HPDE6-E6E7 (cell line): ENCODE measurements around the gene ZNF853.
"Not testable (repeated sequence)": the region's sequence is repeated elsewhere in the genome, so short reads cannot be mapped to it uniquely, and the experiment has no call there.

Source experiments
- DNase-seq: peaks from one replicate; pipeline ENCODE4 v3.0.0; 2011; ENCODE audit warnings: missing footprints; ENCODE audit errors: extremely low spot score

The ZNF853 gene

DNA sequence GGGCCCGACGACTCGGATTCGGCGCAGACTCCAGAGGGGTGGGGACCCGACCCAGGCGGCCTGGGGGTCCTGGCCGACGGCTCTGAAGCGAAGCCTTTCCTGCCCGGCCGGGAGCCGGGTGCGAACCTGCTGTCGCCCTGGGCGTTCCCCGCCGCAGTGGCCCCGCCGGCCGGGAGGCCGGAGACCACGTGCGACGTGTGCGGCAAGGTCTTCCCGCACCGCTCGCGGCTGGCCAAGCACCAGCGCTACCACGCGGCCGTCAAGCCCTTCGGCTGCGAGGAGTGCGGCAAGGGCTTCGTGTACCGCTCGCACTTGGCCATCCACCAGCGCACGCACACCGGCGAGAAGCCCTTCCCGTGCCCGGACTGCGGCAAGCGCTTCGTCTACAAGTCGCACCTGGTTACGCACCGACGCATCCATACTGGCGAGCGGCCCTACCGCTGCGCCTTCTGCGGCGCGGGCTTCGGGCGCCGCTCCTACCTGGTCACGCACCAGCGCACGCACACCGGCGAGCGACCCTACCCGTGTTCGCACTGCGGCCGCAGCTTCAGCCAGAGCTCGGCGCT, 37.1 kb downstream of the ZNF853 start:
- DNase-seq = no peak

DNA sequence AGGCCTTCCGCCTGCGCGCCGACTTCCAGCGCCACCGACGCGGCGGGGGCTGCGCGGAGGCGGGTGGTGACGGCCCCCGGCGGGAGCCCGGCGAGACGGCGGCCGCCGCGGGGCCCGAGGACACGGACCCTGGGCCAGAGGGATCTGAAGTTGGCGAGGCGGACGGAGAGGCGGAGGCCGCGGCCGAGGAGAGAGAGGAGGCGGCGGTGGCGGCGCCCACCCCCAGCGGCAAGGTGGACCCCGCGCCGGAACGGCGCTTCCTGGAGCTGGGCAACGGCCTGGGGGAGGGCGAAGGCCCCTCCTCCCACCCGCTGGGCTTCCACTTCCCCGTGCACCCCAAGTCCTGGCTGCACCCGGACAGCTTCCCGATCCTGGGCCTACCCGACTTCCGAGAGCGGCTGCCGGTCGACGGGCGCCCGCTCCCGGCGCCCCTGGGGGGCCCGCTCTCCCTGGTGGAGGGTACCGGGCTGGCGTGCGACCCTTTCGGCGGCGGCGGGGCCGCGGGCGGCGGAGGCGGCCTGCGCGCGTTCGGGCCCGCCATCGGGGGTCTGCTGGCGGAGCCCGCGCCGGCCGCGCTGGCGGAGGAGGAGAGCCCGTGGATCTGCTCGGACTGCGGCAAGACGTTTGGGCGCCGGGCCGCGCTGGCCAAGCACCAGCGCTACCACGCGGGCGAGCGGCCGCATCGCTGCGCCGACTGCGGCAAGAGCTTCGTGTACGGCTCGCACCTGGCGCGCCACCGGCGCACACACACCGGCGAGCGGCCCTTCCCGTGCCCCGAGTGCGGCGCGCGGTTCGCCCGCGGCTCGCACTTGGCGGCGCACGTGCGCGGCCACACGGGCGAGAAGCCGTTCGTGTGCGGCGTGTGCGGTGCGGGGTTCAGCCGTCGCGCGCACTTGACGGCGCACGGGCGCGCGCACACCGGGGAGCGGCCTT, 37.9 kb downstream of the ZNF853 start:
- no peak for DNase-seq

DNA sequence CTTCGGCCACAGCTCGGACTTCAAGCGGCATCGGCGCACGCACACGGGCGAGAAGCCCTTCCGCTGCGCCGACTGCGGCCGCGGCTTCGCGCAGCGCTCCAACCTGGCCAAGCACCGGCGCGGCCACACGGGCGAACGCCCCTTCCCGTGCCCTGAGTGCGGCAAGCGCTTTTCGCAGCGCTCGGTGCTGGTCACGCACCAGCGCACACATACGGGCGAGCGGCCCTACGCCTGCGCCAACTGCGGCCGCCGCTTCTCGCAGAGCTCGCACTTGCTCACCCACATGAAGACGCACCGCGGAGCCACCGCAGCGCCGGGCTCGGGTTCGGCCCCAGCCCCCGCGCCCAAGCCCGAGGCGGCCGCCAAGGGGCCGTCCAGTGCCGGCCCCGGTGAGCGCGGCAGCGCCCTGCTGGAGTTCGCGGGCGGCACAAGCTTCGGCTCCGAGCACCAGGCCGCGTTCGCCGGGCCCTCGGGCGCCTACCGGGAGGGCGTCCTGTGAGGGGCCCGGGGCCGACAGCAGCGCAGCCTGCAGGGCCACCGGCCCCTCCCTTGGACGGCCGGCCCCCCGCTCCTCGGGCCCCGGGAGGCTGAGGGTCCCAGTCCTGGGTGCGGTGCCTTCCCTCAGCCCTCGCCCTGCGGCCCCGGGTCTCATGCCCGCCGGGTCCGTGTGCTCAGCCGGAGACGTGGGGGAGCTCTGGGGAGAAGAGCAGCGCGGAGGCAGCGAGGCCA, 38.9 kb downstream of the ZNF853 start:
- no peak for DNase-seq

DNA sequence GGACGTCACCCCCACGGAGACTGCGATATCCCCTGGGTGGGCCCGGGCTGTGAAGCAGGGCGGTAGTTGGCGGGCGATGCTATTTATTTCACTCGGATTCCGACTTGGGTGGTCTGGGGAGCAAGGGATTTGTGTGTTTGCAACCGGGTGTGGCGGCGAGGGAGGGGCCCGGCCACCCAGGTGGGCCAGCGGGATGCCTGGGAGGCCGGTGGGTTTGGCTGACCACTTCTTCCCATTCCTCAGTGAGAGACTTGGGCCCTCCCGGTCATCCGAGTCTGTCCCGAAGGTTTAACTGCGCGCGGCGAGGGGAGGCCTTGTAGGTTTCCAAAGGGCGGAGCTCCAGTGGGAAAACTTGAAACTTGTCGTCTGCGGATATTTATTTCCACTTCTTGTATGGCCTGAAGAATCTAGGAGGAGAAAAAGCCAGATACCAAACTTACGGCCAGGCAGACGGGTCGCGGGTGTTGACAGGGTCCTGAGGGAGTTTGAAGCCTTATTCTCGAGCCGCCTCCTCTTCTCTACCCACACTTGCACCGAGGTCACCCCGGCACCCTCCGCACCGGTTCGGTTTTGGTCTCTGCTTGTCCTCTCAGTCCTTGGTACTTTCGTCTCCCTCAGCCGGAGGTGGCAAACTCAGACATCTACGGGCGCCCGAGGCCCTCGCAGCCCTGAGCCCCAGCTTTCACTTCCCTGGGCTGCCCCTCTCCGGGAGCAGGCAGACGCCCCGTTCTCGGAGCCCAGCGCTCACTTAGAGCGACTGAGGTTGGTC, 39.6 kb downstream of the ZNF853 start:
- no peak for DNase-seq

DNA sequence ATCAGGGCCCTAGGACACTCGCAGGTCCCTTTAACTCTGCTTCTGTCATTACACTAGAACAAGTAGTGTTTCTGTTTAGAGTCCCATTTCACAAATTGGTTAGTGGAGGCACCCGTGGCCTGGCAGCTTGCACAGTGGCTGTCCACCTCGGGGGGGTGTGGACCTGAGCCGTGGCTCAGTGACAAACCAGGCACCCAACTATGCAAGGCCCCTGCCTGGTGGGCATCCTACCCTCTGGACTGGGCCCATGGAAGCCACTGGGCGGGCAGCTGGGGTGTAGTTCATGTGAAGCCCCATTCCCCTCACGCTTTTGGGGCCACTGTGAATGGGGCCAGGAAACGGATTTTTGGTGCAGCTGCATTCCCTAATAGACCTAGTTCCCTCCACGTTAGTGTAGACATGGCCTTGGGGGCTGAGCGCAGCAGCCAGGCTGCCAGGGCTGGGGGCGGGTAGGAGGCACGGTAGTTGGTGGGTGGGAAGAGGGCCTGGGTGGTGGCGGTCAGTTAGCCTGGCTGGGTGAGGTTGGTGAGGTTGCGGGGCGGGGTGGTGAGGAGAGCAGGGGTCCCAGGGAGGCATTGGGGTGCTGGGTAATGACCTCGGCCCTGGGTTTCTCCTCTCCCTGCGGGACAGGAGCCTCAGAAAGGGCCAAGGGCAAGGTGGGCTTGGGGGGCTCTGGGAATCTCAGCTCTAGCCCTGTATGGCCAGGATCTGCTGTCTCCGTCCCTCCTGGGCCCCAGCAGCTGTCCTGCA, 40.4 kb downstream of the ZNF853 start:
- DNase-seq = no peak

DNA sequence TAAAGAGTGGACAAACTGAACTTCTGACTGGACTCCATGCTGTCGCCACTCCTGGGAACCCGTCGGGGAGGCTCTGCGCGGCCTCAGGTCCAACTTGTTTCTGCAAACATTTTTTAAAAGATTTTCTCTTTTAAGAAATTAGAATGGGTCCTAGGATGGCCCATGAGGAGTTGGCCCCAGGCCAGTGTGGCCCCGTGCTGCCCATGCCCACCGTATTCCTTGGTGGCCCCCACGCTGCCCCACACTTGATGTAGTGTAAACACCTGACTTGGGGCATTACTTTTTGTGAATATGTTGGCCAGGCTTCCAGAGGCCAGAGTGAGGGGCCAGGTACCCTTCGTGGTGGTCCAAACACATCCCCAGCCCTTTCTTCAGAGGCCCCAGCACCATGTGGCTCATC, 41.0 kb downstream of the ZNF853 start:
- no peak for DNase-seq

DNA sequence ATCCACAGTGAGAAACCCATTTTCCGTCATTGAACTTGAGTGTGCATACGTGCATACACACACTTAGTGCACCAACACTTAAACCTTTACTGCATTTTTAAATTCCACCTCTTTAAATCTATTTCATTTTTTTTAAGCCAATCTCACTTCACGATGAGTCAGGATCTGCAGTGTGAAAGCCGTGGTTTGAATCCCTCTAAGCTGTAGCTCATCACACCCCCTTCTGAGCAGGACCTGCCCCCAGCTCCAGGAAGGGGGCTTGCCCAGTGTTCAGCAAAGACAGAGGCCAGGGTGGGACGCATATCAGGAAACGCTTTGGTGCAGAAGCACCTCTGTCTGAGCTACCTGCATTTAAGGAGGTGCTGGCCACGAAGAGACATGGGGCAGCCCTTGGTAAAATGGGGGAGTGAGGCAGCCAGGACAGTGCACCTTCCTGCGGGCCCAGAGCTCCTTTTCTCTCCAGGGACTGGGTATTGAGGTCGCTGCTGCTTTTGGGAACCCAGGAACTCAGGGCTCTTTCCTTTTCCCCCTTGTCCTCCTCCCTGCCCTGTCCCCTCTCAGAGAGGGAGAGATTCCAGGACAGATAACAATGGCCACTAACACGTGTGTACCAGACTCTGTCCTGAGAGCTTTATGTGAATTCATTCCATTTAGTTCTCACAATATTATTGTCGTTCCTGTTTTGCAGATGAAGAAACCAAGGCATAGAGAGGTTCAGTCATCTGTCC, 43.4 kb downstream of the ZNF853 start:
- DNase-seq = no peak

DNA sequence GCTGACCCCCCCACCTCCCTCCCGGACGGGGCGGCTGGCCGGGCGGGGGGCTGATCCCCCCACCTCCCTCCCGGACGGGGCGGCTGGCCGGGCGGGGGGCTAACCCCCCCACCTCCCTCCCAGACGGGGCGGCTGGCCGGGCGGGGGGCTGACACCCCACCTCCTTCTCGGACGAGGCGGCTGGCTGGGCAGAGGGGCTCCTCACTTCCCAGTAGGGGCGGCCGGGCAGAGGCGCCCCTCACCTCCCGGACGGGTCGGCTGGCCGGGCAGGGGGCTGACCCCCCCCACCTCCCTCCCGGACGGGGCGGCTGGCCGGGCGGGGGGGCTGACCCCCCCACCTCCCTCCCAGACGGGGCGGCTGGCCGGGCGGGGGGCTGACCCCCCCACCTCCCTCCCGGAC, 55.4 kb downstream of the ZNF853 start:
- DNase-seq = not testable (repeated sequence)
